ENCODE measurements around the gene ARHGAP20.

ARHGAP20 gene

DNA sequence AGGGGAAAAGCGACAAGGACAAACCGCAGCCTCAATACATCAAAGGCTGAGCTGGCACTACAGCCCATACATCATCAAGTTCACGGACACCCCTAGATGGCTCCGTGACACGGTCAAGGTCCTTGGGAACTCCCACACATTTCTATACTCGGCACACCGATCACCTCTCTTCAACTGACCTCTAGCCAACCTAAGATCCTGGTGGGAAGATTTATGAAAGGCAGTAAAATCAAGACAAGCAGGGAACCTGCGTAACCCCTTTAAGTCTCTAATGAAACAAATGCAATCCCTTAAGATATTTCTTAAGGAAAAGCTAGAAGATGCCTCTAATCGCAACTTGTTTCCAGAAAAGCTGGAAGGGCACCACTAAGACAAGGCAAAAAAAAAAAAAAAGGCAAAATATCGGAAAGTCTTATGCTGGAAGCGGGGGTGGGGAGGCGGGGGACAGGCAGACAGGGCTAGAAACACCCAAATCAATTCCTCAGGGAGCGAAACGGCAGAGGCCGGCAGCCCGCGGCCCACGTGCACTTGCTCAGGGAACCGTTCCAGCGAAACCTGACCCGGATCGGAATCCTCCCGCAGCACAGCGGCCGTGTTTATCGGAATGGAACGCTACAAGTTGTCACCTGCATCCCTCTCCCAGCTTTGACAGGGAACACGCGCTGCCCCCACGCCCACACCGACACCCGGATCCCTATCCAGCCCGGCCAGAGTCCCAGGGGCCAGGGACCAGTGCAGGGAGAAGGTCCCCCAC lies 1.4 kb downstream of the ARHGAP20 start (continued):
- TF ChIP-seq ZNF37A (tag by site-specific recombination; IDR thresholded peaks at IDR 0.05) = no peak
- no peak for TF ChIP-seq ZNF155 (tag by site-specific recombination; IDR thresholded peaks at IDR 0.05)
- 0 out of 2 replicates have a peak, but pooled peaks have one; percentile 4 for TF ChIP-seq GFI1B (tag by site-specific recombination; IDR thresholded peaks at IDR 0.05)
- TF ChIP-seq ZNF626 (tag by site-specific recombination; IDR thresholded peaks at IDR 0.05) = no peak
- peak; percentile 92 for TF ChIP-seq SCRT2 (tag by site-specific recombination; IDR thresholded peaks at IDR 0.05)
- no peak for TF ChIP-seq SETDB1 (IDR thresholded peaks at IDR 0.05; ENCODE audit: insufficient read length, low read length)
- no peak for TF ChIP-seq ZSCAN16 (tag by site-specific recombination; IDR thresholded peaks at IDR 0.05)
- TF ChIP-seq ZBTB7A (tag by site-specific recombination; IDR thresholded peaks at IDR 0.05; ENCODE audit: low read depth) = no peak
- TF ChIP-seq ZNF416 (tag by site-specific recombination; IDR thresholded peaks at IDR 0.05) = no peak
- no peak for TF ChIP-seq ZNF211 (tag by site-specific recombination; IDR thresholded peaks at IDR 0.05; ENCODE audit: low read depth)
- no peak for TF ChIP-seq ZSCAN23 (tag by site-specific recombination; IDR thresholded peaks at IDR 0.05)
- TF ChIP-seq SP3 (tag by site-specific recombination; IDR thresholded peaks at IDR 0.05) = no peak
- no peak for TF ChIP-seq ZNF132 (tag by site-specific recombination; IDR thresholded peaks at IDR 0.05; ENCODE audit: borderline replicate concordance)
- peak; percentile 19; the same call in 1 of the 2 replicates for TF ChIP-seq ZNF2 (tag by site-specific recombination; IDR thresholded peaks at IDR 0.05)
- TF ChIP-seq ZNF274 (IDR thresholded peaks at IDR 0.05; ENCODE audit: low read length) = no peak
- TF ChIP-seq ZNF274 (tag by site-specific recombination; IDR thresholded peaks at IDR 0.05; ENCODE audit: borderline replicate concordance) = no peak
- no peak for TF ChIP-seq ZBTB21 (tag by site-specific recombination; IDR thresholded peaks at IDR 0.05)
- TF ChIP-seq, protein P1, sequence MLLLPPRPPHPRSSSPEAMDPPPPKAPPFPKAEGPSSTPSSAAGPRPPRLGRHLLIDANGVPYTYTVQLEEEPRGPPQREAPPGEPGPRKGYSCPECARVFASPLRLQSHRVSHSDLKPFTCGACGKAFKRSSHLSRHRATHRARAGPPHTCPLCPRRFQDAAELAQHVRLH (tag by site-specific recombination; IDR thresholded peaks at IDR 0.05) = no peak
- TF ChIP-seq ZNF157 (tag by site-specific recombination; IDR thresholded peaks at IDR 0.05) = no peak
- TF ChIP-seq ZNF169 (tag by site-specific recombination; IDR thresholded peaks at IDR 0.05) = no peak
- TF ChIP-seq WT1 (tag by site-specific recombination; IDR thresholded peaks at IDR 0.05) = peak; percentile 74
- TF ChIP-seq, protein P2, sequence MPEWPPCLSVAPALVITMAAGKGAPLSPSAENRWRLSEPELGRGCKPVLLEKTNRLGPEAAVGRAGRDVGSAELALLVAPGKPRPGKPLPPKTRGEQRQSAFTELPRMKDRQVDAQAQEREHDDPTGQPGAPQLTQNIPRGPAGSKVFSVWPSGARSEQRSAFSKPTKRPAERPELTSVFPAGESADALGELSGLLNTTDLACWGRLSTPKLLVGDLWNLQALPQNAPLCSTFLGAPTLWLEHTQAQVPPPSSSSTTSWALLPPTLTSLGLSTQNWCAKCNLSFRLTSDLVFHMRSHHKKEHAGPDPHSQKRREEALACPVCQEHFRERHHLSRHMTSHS (tag by site-specific recombination; IDR thresholded peaks at IDR 0.05) = no peak
- TF ChIP-seq ZNF302 (tag by site-specific recombination; IDR thresholded peaks at IDR 0.05; ENCODE audit: low read depth) = no peak
- no peak for TF ChIP-seq ZFP3 (tag by site-specific recombination; IDR thresholded peaks at IDR 0.05; ENCODE audit: low read depth)
- no peak for TF ChIP-seq ZNF747 (tag by site-specific recombination; IDR thresholded peaks at IDR 0.05)
- peak; percentile 26; the same call in 1 of the 2 replicates for TF ChIP-seq ZNF629 (tag by site-specific recombination; IDR thresholded peaks at IDR 0.05)
- TF ChIP-seq KLF16 (tag by site-specific recombination; IDR thresholded peaks at IDR 0.05) = 0 out of 2 replicates have a peak, but pooled peaks have one; percentile 55
- TF ChIP-seq ZNF350 (tag by site-specific recombination; IDR thresholded peaks at IDR 0.05) = no peak
- TF ChIP-seq ZNF214 (tag by site-specific recombination; IDR thresholded peaks at IDR 0.05; ENCODE audit: borderline replicate concordance) = no peak
- TF ChIP-seq KLF8 (tag by site-specific recombination; IDR thresholded peaks at IDR 0.05) = no peak
- no peak for TF ChIP-seq ZNF239 (tag by site-specific recombination; IDR thresholded peaks at IDR 0.05)
- no peak for TF ChIP-seq HOXD13 (CRISPR knock-in tag; IDR thresholded peaks at IDR 0.05; ENCODE audit: borderline replicate concordance)
- TF ChIP-seq ZNF266 (tag by site-specific recombination; IDR thresholded peaks at IDR 0.05; ENCODE audit: low read depth) = no peak
- no peak for TF ChIP-seq ZNF48 (tag by site-specific recombination; IDR thresholded peaks at IDR 0.05)
- TF ChIP-seq ZNF585B (tag by site-specific recombination; IDR thresholded peaks at IDR 0.05) = no peak
- TF ChIP-seq ZNF544 (tag by site-specific recombination; IDR thresholded peaks at IDR 0.05) = no peak
- no peak for TF ChIP-seq GLIS2 (tag by site-specific recombination; IDR thresholded peaks at IDR 0.05)
- TF ChIP-seq, protein P3, sequence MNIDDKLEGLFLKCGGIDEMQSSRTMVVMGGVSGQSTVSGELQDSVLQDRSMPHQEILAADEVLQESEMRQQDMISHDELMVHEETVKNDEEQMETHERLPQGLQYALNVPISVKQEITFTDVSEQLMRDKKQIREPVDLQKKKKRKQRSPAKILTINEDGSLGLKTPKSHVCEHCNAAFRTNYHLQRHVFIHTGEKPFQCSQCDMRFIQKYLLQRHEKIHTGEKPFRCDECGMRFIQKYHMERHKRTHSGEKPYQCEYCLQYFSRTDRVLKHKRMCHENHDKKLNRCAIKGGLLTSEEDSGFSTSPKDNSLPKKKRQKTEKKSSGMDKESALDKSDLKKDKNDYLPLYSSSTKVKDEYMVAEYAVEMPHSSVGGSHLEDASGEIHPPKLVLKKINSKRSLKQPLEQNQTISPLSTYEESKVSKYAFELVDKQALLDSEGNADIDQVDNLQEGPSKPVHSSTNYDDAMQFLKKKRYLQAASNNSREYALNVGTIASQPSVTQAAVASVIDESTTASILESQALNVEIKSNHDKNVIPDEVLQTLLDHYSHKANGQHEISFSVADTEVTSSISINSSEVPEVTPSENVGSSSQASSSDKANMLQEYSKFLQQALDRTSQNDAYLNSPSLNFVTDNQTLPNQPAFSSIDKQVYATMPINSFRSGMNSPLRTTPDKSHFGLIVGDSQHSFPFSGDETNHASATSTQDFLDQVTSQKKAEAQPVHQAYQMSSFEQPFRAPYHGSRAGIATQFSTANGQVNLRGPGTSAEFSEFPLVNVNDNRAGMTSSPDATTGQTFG (tag by site-specific recombination; IDR thresholded peaks at IDR 0.05; ENCODE audit: borderline replicate concordance) = no peak
- no peak for TF ChIP-seq ZFP37 (tag by site-specific recombination; IDR thresholded peaks at IDR 0.05)
- TF ChIP-seq ZNF223 (tag by site-specific recombination; IDR thresholded peaks at IDR 0.05) = no peak
- TF ChIP-seq ZNF670 (tag by site-specific recombination; IDR thresholded peaks at IDR 0.05; ENCODE audit: low read depth) = no peak
